NCI-H1105 treated with DMSO at 0.1 percent for 48 hours (cell line): ENCODE measurements around the gene MPC1L.

Source experiments
- DNase-seq: peaks from one replicate; lab custom pipeline; 2025; lab: John Stamatoyannopoulos, UW

Gene MPC1L

DNA sequence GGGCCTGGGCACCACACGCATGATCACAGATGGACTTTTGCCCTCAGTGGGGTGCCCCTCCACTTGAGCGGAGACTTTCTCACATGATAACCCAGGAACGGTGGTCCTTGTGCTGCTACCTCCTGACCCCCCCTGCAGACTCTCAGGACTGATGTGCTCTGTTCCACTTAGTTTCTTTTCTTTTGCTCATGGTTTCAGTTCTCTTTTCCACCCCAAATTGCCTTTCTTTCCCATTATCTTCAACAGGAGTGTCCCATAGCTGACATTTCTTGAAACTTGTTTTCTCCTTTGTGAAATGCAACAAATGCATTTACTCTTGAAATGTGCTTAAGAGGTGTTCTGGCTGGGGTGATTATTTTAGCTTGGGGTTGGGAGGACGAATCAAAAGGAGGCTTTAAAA lies 9.0 kb downstream of the MPC1L start:
- no peak for DNase-seq

- DNase-seq, result no peak
These were observed 14.5 kb downstream of the MPC1L start for GRCh38 chrX:40637687-40638086.

GRCh38 chrX:40644176-40644575 lies 20.9 kb downstream of the MPC1L start:
- no peak for DNase-seq

GRCh38 chrX:40644821-40645358 lies 21.7 kb downstream of the MPC1L start:
- no peak for DNase-seq

- DNase-seq, result peak; percentile 15
These were observed 23.5 kb downstream of the MPC1L start for GRCh38 chrX:40646489-40647306.

DNA sequence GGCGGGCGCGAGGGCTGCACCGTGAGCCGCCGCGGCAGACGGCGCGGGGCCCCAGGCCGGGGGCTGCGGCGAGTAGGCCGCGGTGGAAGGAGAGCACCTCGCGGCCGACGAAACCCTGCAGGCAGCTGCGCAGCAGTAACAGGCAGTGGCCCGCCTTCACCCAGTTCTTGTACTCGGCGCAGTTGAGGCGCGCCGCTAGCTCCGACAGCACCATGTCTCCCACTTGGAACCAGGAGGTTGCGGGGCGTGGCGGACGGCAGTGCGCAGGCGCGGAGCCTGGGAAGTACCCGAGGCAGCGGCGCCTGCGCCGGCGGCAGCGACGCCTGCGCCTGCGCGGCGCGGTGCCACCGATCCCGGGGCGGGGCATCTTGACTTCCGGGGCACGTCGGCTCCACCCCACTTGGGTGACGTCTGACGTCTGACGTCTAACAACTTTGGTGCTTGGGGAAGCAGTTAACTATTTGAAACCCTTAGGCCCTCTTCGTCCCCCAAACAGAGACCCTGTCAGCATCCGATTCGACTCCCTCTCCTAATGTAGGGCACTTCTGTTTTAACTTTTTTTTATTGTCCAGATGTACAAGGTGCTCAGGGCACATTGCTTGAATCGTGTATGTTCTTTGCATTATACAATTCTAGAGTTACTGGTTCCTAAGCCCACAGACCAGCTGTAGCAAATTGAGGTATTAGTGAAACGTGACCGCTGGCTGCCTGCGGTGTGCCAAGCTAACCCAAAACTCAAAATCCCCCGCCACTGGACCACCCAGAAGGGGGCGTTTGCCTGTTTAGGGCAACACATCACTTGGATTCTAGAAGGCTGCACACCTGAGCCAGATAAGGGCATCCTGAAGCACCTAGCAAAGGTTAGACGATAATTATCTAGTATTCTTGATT lies 24.3 kb downstream of the MPC1L start, which contains the start of gene CXorf38:
Gene CXorf38 (minus strand): TSS at position 255 of the 891 bp plus-strand sequence. CDS start 41 bp downstream, at position 214.
- DNase-seq, result peak; percentile 81

DNA sequence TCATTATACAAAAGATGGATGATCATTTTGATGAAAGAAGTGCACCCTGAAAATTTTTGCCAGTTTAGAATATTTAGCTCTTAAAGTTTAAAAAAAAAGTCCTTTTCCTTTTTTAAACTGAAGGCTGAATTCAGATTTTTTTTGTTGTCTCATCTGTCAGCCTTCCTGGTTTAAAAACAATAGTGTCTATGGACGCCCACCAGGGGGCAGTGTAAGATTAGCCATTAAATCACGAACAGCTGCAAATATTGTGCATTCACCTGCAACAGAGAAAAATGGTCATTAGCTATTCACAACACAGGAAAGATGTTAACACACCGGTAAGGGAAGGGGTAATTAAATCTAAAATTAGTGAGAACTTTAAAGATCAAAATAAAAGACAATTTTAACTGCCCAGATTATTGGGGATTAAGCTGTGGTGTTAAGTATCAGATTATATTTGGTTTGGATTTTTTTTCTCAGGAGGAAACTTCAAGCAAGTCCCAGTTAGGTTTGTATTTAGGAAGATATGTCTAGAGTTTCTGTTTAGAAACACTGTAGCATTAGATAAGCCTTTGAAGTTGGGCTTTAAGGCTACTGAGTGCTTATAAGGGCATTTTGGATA lies 28.5 kb downstream of the MPC1L start:
- peak; percentile 73 for DNase-seq

DNA sequence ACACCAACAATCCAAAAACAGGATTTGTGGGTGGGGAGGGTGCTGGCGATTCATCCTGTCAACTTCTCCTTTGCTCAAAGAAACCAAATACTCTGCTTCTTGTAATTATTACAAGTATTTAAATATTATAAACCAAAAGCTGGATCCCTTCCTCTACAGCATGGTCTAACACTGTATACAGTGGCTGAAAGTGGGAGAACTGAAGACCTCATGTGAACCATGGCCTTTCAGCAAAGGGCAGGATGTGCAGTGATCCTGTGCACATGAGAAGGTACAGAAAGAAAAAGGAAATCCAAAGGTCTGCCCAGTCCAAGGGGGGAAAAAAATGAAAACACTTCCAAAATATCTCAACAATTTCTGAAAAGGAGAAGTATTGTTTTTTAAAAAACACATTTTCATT lies 29.4 kb downstream of the MPC1L start:
- DNase-seq, result no peak

DNA sequence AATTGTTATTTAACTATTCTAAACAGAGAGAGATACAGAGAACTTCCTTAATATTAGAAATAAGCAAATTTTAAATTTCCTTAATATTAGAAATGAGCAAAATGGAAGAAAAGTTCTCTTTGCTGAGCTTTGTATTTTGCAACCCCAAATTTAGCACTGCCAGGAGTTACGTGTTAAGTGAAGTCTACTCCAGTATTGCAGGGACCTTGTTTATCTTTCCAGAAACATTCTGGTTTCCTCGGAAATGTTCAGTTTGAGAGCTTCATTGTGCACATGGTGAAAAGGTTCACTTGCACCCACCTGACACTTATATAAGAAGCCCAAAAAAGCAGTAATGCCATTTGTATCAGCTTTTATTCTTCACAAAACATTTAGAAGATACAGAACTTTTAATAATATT lies 30.3 kb downstream of the MPC1L start:
- DNase-seq, result no peak

- DNase-seq, result no peak
These were observed 37.2 kb downstream of the MPC1L start for GRCh38 chrX:40660381-40660780.

GRCh38 chrX:40661489-40661888 lies 38.3 kb downstream of the MPC1L start:
- DNase-seq, result no peak

GRCh38 chrX:40663078-40663740 lies 40.0 kb downstream of the MPC1L start:
- DNase-seq, result no peak

DNA sequence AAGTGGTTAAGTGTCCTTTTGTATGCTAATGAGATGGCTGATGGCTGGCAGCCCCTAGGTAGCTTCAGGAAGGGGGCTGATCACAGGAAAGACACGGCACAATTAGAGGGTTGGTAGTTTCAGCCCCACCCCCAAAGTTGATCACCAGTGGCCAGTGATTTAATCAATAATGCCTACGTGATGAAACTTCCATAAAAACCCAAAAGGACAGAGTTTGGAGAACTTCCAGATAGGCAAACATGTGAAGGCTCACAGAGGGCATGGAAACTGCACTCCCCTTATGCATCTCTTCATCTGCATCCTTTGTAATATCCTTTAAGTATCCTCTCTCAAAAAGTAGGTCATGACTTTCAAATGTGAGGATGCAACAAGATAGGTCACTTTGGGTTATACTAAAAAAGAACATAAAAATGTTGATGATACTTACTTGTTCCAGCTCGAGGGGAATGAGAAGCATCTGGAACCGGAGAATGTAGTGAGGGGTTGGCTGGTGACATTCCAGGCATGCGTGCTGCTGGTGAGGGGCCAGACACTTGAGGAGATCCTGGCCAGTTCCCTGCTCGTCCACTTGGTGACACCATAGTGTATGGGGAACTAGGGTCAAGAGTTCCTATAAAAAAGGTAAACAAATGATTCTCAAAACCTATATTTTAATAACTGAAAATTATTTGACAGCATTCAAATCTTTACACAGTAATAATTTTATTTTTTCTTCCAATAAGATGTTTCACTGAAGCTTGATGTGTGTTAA lies 40.8 kb downstream of the MPC1L start:
- DNase-seq, result no peak

DNA sequence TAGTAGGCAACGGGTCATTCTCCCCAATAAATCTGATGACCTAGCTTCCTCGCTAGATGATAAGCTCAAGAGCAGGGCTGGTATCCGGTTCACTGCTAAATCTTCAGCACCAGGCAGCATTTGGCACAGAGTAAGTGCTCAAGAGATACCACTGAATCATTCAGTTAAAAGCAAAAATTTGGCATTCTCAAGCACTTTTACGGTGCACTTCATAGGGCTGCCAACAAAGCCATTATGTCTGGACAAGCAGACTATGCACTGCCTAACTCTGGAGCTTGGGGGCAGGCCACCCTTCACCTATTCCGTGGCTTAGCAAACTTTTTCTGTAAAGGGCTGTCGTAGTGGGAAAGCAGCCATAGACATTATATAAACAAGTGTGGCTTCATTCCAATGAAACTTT lies 47.9 kb downstream of the MPC1L start:
- no peak for DNase-seq
